Body of pancreas (tissue), 4 donors: Measurements from ENCODE around the gene NKTR.

Experiments
- CTCF ChIP-seq, 7 experiments: fragments of 450-650 bp in 4 of 7; fragments of 200-600 bp in 3 of 7; sonication (generic) in 3 of 7; IDR thresholded peaks; one replicate each; pipeline ENCODE4 v1.5.1; 2016 to 2019; ENCODE audit warnings: antibody characterized with exemption in 7 of 7
- POLR2A ChIP-seq, 3 donors: fragments of 450-650 bp; IDR thresholded peaks; one replicate each; pipeline ENCODE4 v1.6.1; 2016; ENCODE audit warnings: antibody characterized with exemption in 3 of 3, mild to moderate bottlenecking in 2 of 3

GRCh38 chr3:42683875-42684598 is 83.6 kb downstream of the NKTR start:
- TF ChIP-seq CTCF (IDR thresholded peaks at IDR 0.05), result no peak
- no peak for TF ChIP-seq POLR2A (IDR thresholded peaks at IDR 0.05)
